Activated B cell treated with CpG ODN at 0.5 μM for 24 hours (primary cell): ENCODE measurements around the gene ADRA2B. TPM values are rescaled to one million over a fixed set of nuclear protein-coding genes. Genes with fewer than 3 reads are reported as not detected.

Source experiments
- ATAC-seq: fragments of 200-7000 bp; cut with Tn5 transposase; one replicate; pipeline ENCODE4 v1.10.0; 2021; ENCODE audit warnings: low read depth, mild to moderate bottlenecking, moderate library complexity
- CTCF ChIA-PET: fragments of 350-600 bp; sonication (Branson Sonifier 250); formaldehyde crosslinking; loops from one replicate; lab custom pipeline; 2021; ENCODE audit warnings: antibody characterized with exemption; lab: Charles Lee
- POLR2A ChIA-PET: fragments of 350-600 bp; sonication (Branson Sonifier 250); formaldehyde crosslinking; loops from one replicate; lab custom pipeline; 2021; ENCODE audit warnings: antibody characterized with exemption; lab: Charles Lee
- DNase-seq: peaks from one replicate; pipeline ENCODE4 v3.0.0; 2022
- H3K27ac Mint-ChIP-seq: one replicate; pipeline ENCODE4 v1.8.0; 2020; ENCODE audit warnings: mixed read lengths
- H3K27me3 Mint-ChIP-seq: one replicate; pipeline ENCODE4 v1.8.0; 2021; ENCODE audit warnings: mixed read lengths
- H3K36me3 Mint-ChIP-seq: one replicate; pipeline ENCODE4 v1.8.0; 2021; ENCODE audit warnings: low read depth, mixed read lengths
- H3K4me1 Mint-ChIP-seq: one replicate; pipeline ENCODE4 v1.8.0; 2021; ENCODE audit warnings: mixed read lengths
- H3K4me3 Mint-ChIP-seq: one replicate; pipeline ENCODE4 v1.8.0; 2020; ENCODE audit warnings: mild to moderate bottlenecking, mixed read lengths
- H3K9me3 Mint-ChIP-seq: one replicate; pipeline ENCODE4 v1.8.0; 2020; ENCODE audit warnings: mixed read lengths
- CTCF ChIP-seq: fragments of 200-600 bp; IDR thresholded peaks from one replicate; pipeline ENCODE4 v1.8.0; 2022; ENCODE audit warnings: antibody characterized with exemption, mild to moderate bottlenecking
- intact Hi-C: fragments of 100-400 bp; cut with micrococcal nuclease; formaldehyde crosslinking; loops from one replicate; pipeline ENCODE4 v1.15.1; 2024
- total RNA-seq: library from RNA; stranded (reverse); gene quantifications from 2 replicates; pipeline ENCODE4 v1.2.3, GENCODE V29; 2022

ADRA2B gene
- total RNA-seq, 1 donor from 2014 or later: 0.11 TPM

GRCh38 chr2:96153291-96153713, 36.9 kb upstream of the ADRA2B start:
- DNase-seq (no peak), ATAC-seq (no peak)
- ChIA-PET POLR2A (interaction anchor here (0.6 to 1.2 kb wide), 2 partner anchors 10 to 169 kb away, joined by 4 to 5 read pairs; no protein-coding TSS in a partner anchor), CTCF (interaction anchor here (1.7 to 5.3 kb wide), 3 partner anchors 14 to 22 kb away, joined by 4 to 40 read pairs (median 5); no protein-coding TSS in a partner anchor)
- H3K36me3 Mint-ChIP-seq: no peaks in the 10 kb centered on the region
- no peaks in the 10 kb centered on the region for H3K9me3 Mint-ChIP-seq
- no peak for TF ChIP-seq CTCF
- peaks cover 59% of the 10 kb centered on the region for H3K4me1 Mint-ChIP-seq
- H3K27ac Mint-ChIP-seq: no peak overlapping the region
- H3K4me3 Mint-ChIP-seq: no peak overlapping the region
- H3K27me3 Mint-ChIP-seq: no peaks in the 10 kb centered on the region
- intact Hi-C loops: no loop called here

- H3K27me3 Mint-ChIP-seq: no peaks in the 10 kb centered on the region
- no peaks in the 10 kb centered on the region for H3K9me3 Mint-ChIP-seq
- POLR2A ChIA-PET: interaction anchor here (0.6 to 1.4 kb wide), 4 partner anchors 9 to 170 kb away, joined by 4 to 6 read pairs (median 6); partner anchors contain the start of gene ASTL
- TF ChIP-seq CTCF: no peak
- CTCF ChIA-PET: interaction anchor here (2.2 to 5.3 kb wide), 2 partner anchors 14 to 22 kb away, joined by 5 to 40 read pairs; no protein-coding TSS in a partner anchor
- DNase-seq: no peak
- H3K4me1 Mint-ChIP-seq: peaks cover 59% of the 10 kb centered on the region
- no peaks in the 10 kb centered on the region for H3K36me3 Mint-ChIP-seq
- no peak for ATAC-seq
- intact Hi-C loops: no loop called here
- H3K4me3 Mint-ChIP-seq: no peak overlapping the region
- H3K27ac Mint-ChIP-seq: peak overlapping the region; percentile 1
These were observed 36.2 kb upstream of the ADRA2B start for GRCh38 chr2:96152304-96153161.

DNA sequence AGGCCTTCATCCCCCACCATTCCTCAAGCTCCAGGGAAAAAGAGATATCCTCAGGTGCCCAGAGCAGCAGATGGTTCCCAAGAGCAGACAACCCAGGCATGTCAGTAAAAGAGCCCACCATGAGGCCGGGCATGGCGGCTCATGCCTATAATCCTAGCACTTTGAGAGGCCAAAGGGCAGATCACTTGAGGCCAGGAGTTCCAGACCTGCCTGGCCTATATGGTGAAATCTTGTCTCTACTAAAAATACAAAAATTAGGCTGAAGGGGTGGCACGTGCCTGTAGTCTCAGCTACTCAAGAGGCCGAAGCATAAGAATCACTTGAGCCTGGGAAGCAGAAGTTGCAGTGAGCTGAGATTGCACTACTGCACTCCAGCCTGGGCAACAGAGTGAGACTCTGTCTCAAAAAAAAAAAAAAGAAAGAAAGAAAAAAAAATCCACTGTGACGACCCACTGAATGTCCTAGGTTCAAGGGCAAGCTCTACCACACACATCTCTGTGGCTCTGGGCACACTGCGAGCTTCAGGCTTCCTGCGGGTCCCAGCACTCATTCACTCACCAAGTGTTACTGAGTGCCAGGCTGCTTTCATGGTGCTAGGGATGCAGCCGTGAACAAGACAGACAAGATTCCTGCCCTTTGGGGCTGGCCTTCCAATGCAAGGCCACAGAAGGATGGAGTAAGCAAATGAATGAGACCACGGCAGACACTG, 35.4 kb upstream of the ADRA2B start:
- Mint-ChIP-seq H3K27ac (peak overlapping the region; percentile 1), H3K36me3 (no peaks in the 10 kb centered on the region), H3K27me3 (no peaks in the 10 kb centered on the region), H3K4me3 (no peak overlapping the region), H3K9me3 (no peaks in the 10 kb centered on the region), H3K4me1 (peaks cover 59% of the 10 kb centered on the region)
- no peak for TF ChIP-seq CTCF
- ChIA-PET CTCF (interaction anchor here (0.6 to 5.3 kb wide), 4 partner anchors 11 to 35 kb away, joined by 3 to 40 read pairs (median 4); no protein-coding TSS in a partner anchor), POLR2A (interaction anchor here (1.1 to 1.4 kb wide), 3 partner anchors 8 to 22 kb away, joined by 4 to 6 read pairs (median 6); partner anchors contain the start of gene ASTL)
- DNase-seq: no peak
- no peak for ATAC-seq
- intact Hi-C loops: no loop called here

DNA sequence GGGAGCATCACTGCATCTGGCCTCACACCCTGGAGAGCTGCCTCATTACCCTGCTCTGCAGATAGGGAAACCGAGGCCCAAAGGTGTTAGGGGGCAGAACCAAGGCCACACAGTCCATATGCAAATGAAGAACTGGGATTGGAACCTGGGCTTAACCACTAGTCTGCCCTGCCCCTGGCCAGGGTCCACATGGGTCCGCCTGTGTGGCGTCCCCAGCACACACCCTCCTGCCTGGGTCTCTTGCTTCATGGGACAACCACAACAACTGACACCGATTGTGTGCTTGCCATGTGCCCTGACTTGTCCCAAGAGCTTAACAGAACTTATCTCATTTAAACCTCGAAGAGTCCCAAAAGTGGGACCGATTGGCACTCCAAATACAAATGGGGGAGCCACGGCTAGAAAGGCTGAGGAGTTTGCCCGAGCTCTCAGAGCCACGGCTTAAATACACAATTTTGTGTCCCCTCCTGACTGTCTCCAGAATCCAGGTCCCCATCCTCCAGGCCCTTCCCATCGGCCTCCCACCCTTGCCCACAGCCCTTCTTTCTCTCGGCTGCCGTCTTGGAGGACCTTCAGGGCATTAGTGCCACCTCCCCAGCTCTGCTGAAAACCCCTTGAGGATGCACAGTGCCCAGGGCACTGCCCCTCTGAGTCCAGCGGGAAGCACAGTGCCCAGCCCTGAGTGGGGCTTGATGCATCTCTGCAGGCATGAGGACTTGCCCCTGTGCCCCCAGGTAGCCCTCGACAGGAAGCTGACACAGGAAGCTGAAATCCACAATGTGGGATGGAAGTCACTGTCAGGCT, 34.6 kb upstream of the ADRA2B start:
- POLR2A ChIA-PET: interaction anchor here (1.0 to 10.1 kb wide), 4 partner anchors 7 to 84 kb away, joined by 3 to 210 read pairs (median 6); partner anchors contain the start of gene ASTL
- H3K4me3 Mint-ChIP-seq: no peak overlapping the region
- H3K9me3 Mint-ChIP-seq: no peaks in the 10 kb centered on the region
- TF ChIP-seq CTCF: no peak
- peak overlapping the region; percentile 35 for H3K27ac Mint-ChIP-seq
- CTCF ChIA-PET: interaction anchor here (0.6 to 5.3 kb wide), 4 partner anchors 12 to 34 kb away, joined by 3 to 40 read pairs (median 4); no protein-coding TSS in a partner anchor
- no peak for DNase-seq
- no peaks in the 10 kb centered on the region for H3K27me3 Mint-ChIP-seq
- H3K4me1 Mint-ChIP-seq: peaks cover 58% of the 10 kb centered on the region
- no peaks in the 10 kb centered on the region for H3K36me3 Mint-ChIP-seq
- ATAC-seq: no peak
- intact Hi-C loops: no loop called here
